GM12864 (cell line): Measurements from ENCODE around the gene GP1BA.

Source experiments
- DNase-seq: peaks from one replicate; pipeline ENCODE4 v3.0.0-alpha.2; 2011; ENCODE audit warnings: low read depth
- H3K4me3 ChIP-seq: 2 replicates; pipeline ENCODE4 v1.5.1; 2011; ENCODE audit warnings: mild to moderate bottlenecking, low read depth, low read length, control low read depth
- CTCF ChIP-seq: IDR thresholded peaks from 2 replicates; pipeline ENCODE4 v1.5.1; 2011; ENCODE audit warnings: low read depth, mild to moderate bottlenecking, moderate library complexity, low read length, control low read depth, inconsistent platforms; ENCODE audit errors: missing control alignments

Gene GP1BA

GRCh38 chr17:4965311-4965986 lies 33.4 kb downstream of the GP1BA start:
- TF ChIP-seq CTCF = no peak
- H3K4me3 ChIP-seq = no peak overlapping the region
- no peak for DNase-seq

- TF ChIP-seq CTCF = no peak
- peak; percentile 99 for DNase-seq
- H3K4me3 ChIP-seq = peak overlapping the region; percentile 87
Observed at GRCh38 chr17:4966844-4967538, 34.9 kb downstream of the GP1BA start.

GRCh38 chr17:4967539-4968485 lies 35.7 kb downstream of the GP1BA start, which contains the start of gene SPAG7:
SPAG7 (minus strand) TSS chr17:4967817; CDS start chr17:4967804, 13 bp downstream.
- peak within 1 kb of the TSS; percentile 87 for H3K4me3 ChIP-seq
- no peak for TF ChIP-seq CTCF
- peak; percentile 95 for DNase-seq

- no peak for DNase-seq
- no peak for TF ChIP-seq CTCF
Observed at GRCh38 chr17:4968486-4969046, 36.5 kb downstream of the GP1BA start.

GRCh38 chr17:4969047-4969550 lies 37.0 kb downstream of the GP1BA start:
- TF ChIP-seq CTCF = no peak
- no peak for DNase-seq
- peak overlapping the region; percentile 87; the same call in 1 of the 2 replicates for H3K4me3 ChIP-seq

More at GRCh38 chr17:4968486-4969046, 36.5 kb downstream of the GP1BA start:
- peak overlapping the region; percentile 87 for H3K4me3 ChIP-seq

GRCh38 chr17:4969551-4970173 lies 37.6 kb downstream of the GP1BA start:
- TF ChIP-seq CTCF = no peak
- no peak for DNase-seq
- no peak overlapping the region for H3K4me3 ChIP-seq
